CD8-positive, alpha-beta memory T cell (primary cell): Measurements from ENCODE around the gene FMN1. TPM values are rescaled to one million over a fixed set of nuclear protein-coding genes. Genes with fewer than 3 reads are reported as not detected.

Experiments
- CTCF ChIA-PET: fragments of 350-600 bp; sonication (Branson Sonifier 250); formaldehyde crosslinking; loops from one replicate; lab custom pipeline; 2021; ENCODE audit warnings: antibody characterized with exemption; lab: Charles Lee
- POLR2A ChIA-PET: fragments of 350-600 bp; sonication (Branson Sonifier 250); formaldehyde crosslinking; loops from one replicate; lab custom pipeline; 2021; ENCODE audit warnings: antibody characterized with exemption; lab: Charles Lee
- DNase-seq, 5 donors: peaks; one replicate each; pipeline versions ENCODE4 v3.0.0 to v3.0.0-alpha.2; 2020 to 2022; ENCODE audit warnings: mixed read lengths in 1 of 5
- H3K27ac ChIP-seq: one replicate; pipeline ENCODE4 v1.7.0; 2013; ENCODE audit warnings: low read depth, mild to moderate bottlenecking, low read length, moderate library complexity
- H3K27me3 ChIP-seq: 2 replicates; pipeline ENCODE4 v1.7.0; 2013; ENCODE audit warnings: low read length, mild to moderate bottlenecking; ENCODE audit not compliant: insufficient read depth, poor library complexity, severe bottlenecking
- H3K36me3 ChIP-seq: 2 replicates; pipeline ENCODE4 v1.7.0; 2013; ENCODE audit warnings: mild to moderate bottlenecking, low read length, moderate library complexity; ENCODE audit not compliant: insufficient read depth
- H3K4me1 ChIP-seq: 2 replicates; pipeline ENCODE4 v1.7.0; 2013; ENCODE audit warnings: mild to moderate bottlenecking, low read length, moderate library complexity; ENCODE audit not compliant: insufficient read depth
- H3K4me3 ChIP-seq: 2 replicates; pipeline ENCODE4 v1.7.0; 2013; ENCODE audit warnings: mild to moderate bottlenecking, low read length
- H3K9me3 ChIP-seq: 2 replicates; pipeline ENCODE4 v1.7.0; 2013; ENCODE audit warnings: mild to moderate bottlenecking, low read length
- H3K27ac Mint-ChIP-seq, 8 donors: one replicate each; pipeline ENCODE4 v1.8.0; 2020 to 2021; ENCODE audit warnings: mixed read lengths in 8 of 8, mild to moderate bottlenecking in 6 of 8, inconsistent platforms in 3 of 8, moderate library complexity in 3 of 8
- H3K27me3 Mint-ChIP-seq, 2 donors: one replicate each; pipeline ENCODE4 v1.8.0; 2020 to 2021; ENCODE audit warnings: mixed read lengths in 2 of 2, mild to moderate bottlenecking in 1 of 2, moderate library complexity in 1 of 2
- H3K36me3 Mint-ChIP-seq, 3 donors: one replicate each; pipeline ENCODE4 v1.8.0; 2020 to 2021; ENCODE audit warnings: mixed read lengths in 3 of 3, inconsistent platforms in 1 of 3, mild to moderate bottlenecking in 1 of 3
- H3K4me1 Mint-ChIP-seq, 3 donors: one replicate each; pipeline ENCODE4 v1.8.0; 2020 to 2021; ENCODE audit warnings: mixed read lengths in 3 of 3, inconsistent platforms in 1 of 3, mild to moderate bottlenecking in 1 of 3
- H3K4me3 Mint-ChIP-seq, 7 donors: one replicate each; pipeline ENCODE4 v1.8.0; 2020 to 2021; ENCODE audit warnings: mixed read lengths in 7 of 7, mild to moderate bottlenecking in 6 of 7, moderate library complexity in 4 of 7, inconsistent platforms in 2 of 7
- H3K9me3 Mint-ChIP-seq, 5 donors: one replicate each; pipeline ENCODE4 v1.8.0; 2020 to 2022; ENCODE audit warnings: mixed read lengths in 5 of 5, mild to moderate bottlenecking in 3 of 5, moderate library complexity in 2 of 5, inconsistent platforms in 1 of 5
- polyA plus RNA-seq: library from polyadenylated mRNA; unstranded; fragments of 300-500 nt; fragmentation: Illumina TruSeq; gene quantifications from one replicate; pipeline ENCODE4 v1.2.3, GENCODE V29; 2021
- total RNA-seq, 2 experiments: library from RNA; stranded (reverse); gene quantifications; one replicate each; pipeline ENCODE4 v1.2.3, GENCODE V29; 2021

Gene FMN1
- total and polyA plus RNA-seq, 3 experiments from 2014 or later, result 0.09 to 0.24 (median 0.11) TPM

GRCh38 chr15:33099213-33099612 lies 95.3 kb downstream of the FMN1 start:
- CTCF ChIA-PET, result no interaction called here

DNA sequence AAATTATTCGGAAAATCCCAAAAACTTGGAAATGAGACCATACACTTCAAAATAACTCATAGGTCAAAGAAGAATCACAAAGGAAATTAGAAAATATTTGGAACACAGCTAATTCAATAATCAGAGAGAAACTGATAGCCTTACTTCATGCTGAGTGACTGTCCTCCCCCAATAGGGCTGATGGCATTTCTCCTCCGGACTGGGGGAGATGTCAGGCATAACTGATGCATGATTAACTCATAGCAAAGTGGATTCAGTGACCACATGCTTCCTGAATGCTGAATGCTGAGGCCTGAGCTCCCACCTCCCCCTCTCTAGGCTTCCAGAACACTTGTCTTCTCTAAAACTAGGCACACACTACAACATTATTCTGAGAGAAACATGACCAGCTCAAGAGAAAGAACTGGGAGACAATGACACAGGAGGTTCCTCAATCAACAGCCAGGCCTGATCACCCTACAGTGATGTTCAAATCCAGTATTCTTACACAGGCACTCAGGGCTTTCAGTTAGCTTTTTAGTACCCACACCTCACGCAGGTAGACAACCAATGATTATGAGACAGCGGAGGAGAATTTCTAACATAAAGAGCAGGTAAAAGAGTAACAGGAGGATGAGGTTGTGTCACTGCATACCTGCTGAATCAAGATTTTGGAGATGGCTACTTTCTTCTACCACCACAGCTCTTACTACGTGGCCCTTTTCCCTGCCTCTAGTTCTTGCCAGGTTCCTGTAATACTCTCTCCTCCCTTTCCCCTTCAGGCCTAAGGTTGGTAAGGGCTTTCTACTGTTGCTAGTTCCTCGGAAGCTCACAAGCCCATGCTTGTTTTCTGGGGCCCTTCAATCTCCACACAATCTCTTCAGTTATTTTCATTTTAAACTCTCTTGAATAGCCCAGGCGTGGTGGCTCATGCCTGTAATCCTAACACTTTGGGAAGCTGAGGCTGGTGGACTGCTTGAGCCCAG lies 96.1 kb downstream of the FMN1 start:
- CTCF ChIA-PET, result no interaction called here
- H3K4me1 ChIP-seq, result peaks cover 4% of the 10 kb centered on the region

More at GRCh38 chr15:33099213-33099612, 95.3 kb downstream of the FMN1 start:
- H3K4me3 ChIP-seq, result no peak overlapping the region
- H3K27me3 ChIP-seq, result no peaks in the 10 kb centered on the region
- Mint-ChIP-seq H3K27me3 (peaks cover 0 to 2% of the 10 kb centered on the region in 2 donors), H3K4me3 (no peak overlapping the region), H3K9me3 (peaks cover 0 to 6% (median 2%) of the 10 kb centered on the region in 5 donors), H3K4me1 (peaks cover 0 to 23% (median 0%) of the 10 kb centered on the region in 3 donors), H3K36me3 (no peaks in the 10 kb centered on the region), H3K27ac (no peak overlapping the region)
- POLR2A ChIA-PET, result no interaction called here
- DNase-seq, result no peak
- H3K36me3 ChIP-seq, result no peaks in the 10 kb centered on the region
- H3K4me1 ChIP-seq, result peaks cover 11% of the 10 kb centered on the region
- no peaks in the 10 kb centered on the region for H3K9me3 ChIP-seq
- H3K27ac ChIP-seq, result no peak overlapping the region

DNA sequence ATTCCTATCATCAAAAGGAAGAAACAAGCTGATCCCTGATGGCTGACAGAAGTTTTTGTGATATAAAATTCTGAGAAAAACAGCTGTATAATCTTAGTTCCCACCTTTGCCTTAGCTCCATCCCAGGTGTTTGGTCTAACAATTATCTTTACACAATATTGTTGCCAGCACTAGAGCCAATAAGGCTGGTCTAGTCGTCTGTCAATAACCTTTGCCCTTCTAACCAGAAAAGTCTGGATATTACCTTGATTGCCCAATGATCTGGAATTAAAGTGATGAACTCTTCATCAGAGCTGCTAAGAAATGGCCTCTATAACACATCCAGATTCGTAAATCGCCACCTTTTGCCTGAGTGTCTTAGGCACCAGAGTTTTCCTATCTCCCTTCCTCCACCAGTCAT lies 98.4 kb downstream of the FMN1 start:
- Mint-ChIP-seq H3K9me3 (peaks cover 0 to under 1% (median 0%) of the 10 kb centered on the region in 5 donors), H3K4me1 (peaks cover 0 to 30% (median 5%) of the 10 kb centered on the region in 3 donors), H3K27ac (no peak overlapping the region), H3K27me3 (peaks cover 0 to 4% of the 10 kb centered on the region in 2 donors), H3K36me3 (no peaks in the 10 kb centered on the region), H3K4me3 (no peak overlapping the region)
- no peak overlapping the region for H3K4me3 ChIP-seq
- no peaks in the 10 kb centered on the region for H3K27me3 ChIP-seq
- DNase-seq, result no peak
- no peaks in the 10 kb centered on the region for H3K9me3 ChIP-seq
- ChIA-PET POLR2A (interaction anchor here (0.6 kb wide), 1 partner anchor 10 kb away, joined by 3 read pairs; no protein-coding TSS in a partner anchor), CTCF (no interaction called here)
- no peak overlapping the region for H3K27ac ChIP-seq
- H3K36me3 ChIP-seq, result no peaks in the 10 kb centered on the region
- peaks cover 7% of the 10 kb centered on the region for H3K4me1 ChIP-seq

More for the DNA sequence above, 96.1 kb downstream of the FMN1 start:
- H3K4me3 Mint-ChIP-seq, result no peak overlapping the region
- no peaks in the 10 kb centered on the region for H3K36me3 ChIP-seq
- peaks cover 0 to 2% of the 10 kb centered on the region in 2 donors for H3K27me3 Mint-ChIP-seq
- H3K36me3 Mint-ChIP-seq, result no peaks in the 10 kb centered on the region
- H3K9me3 ChIP-seq, result no peaks in the 10 kb centered on the region
- peaks cover 0 to 6% (median 2%) of the 10 kb centered on the region in 5 donors for H3K9me3 Mint-ChIP-seq
- peak overlapping the region in 1 of 8 donors; percentile 28 for H3K27ac Mint-ChIP-seq
- POLR2A ChIA-PET, result no interaction called here
- H3K4me1 Mint-ChIP-seq, result peaks cover 0 to 17% (median 0%) of the 10 kb centered on the region in 3 donors
- H3K27me3 ChIP-seq, result no peaks in the 10 kb centered on the region
- no peak for DNase-seq
- no peak overlapping the region for H3K4me3 ChIP-seq
- no peak overlapping the region for H3K27ac ChIP-seq

- H3K36me3 ChIP-seq, result no peaks in the 10 kb centered on the region
- H3K4me1 Mint-ChIP-seq, result peaks cover 0 to 30% (median 5%) of the 10 kb centered on the region in 3 donors
- CTCF ChIA-PET, result no interaction called here
- no peak overlapping the region for H3K27ac Mint-ChIP-seq
- no peaks in the 10 kb centered on the region for H3K9me3 ChIP-seq
- no peaks in the 10 kb centered on the region for H3K36me3 Mint-ChIP-seq
- no peaks in the 10 kb centered on the region for H3K27me3 ChIP-seq
- no peak overlapping the region for H3K4me3 ChIP-seq
- POLR2A ChIA-PET, result interaction anchor here (0.6 kb wide), 1 partner anchor 9 kb away, joined by 3 read pairs; no protein-coding TSS in a partner anchor
- DNase-seq, result no peak
- no peak overlapping the region for H3K27ac ChIP-seq
- no peaks in the 10 kb centered on the region for H3K9me3 Mint-ChIP-seq
- H3K27me3 Mint-ChIP-seq, result peaks cover 0 to 4% of the 10 kb centered on the region in 2 donors
- H3K4me1 ChIP-seq, result peaks cover 7% of the 10 kb centered on the region
- no peak overlapping the region for H3K4me3 Mint-ChIP-seq
Measured at GRCh38 chr15:33095641-33096040, 98.9 kb downstream of the FMN1 start.

- H3K4me3 Mint-ChIP-seq, result no peak overlapping the region
- DNase-seq, result no peak
- peaks cover 7% of the 10 kb centered on the region for H3K4me1 ChIP-seq
- CTCF ChIA-PET, result no interaction called here
- POLR2A ChIA-PET, result no interaction called here
- H3K4me1 Mint-ChIP-seq, result peaks cover 0 to 32% (median 5%) of the 10 kb centered on the region in 3 donors
- peaks cover 0 to 4% of the 10 kb centered on the region in 2 donors for H3K27me3 Mint-ChIP-seq
- no peak overlapping the region for H3K27ac ChIP-seq
- no peaks in the 10 kb centered on the region for H3K9me3 Mint-ChIP-seq
- H3K27me3 ChIP-seq, result no peaks in the 10 kb centered on the region
- no peaks in the 10 kb centered on the region for H3K9me3 ChIP-seq
- H3K27ac Mint-ChIP-seq, result no peak overlapping the region
- H3K36me3 Mint-ChIP-seq, result no peaks in the 10 kb centered on the region
- no peaks in the 10 kb centered on the region for H3K36me3 ChIP-seq
- H3K4me3 ChIP-seq, result no peak overlapping the region
Measured at GRCh38 chr15:33094336-33094735, 100.2 kb downstream of the FMN1 start.

DNA sequence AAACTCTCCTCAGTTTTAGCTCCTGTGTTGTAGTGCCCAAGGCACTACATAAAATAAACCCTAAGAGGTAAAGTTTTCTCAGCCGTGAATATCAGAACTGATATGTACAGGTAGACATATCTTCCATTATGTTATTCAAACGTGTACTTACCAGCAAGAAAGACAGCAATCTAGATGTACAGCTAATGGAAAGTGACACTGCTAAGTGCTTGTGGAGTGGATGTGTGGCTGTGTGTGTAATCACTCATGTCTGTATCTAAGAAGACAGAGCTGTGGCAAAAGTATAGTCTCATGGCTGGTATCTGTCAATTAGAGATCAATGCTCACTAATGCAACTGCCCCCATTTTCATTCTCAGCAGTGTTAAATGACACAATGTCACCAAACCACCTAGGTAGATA lies 101.3 kb downstream of the FMN1 start:
- Mint-ChIP-seq H3K4me1 (peaks cover 0 to 39% (median 5%) of the 10 kb centered on the region in 3 donors), H3K4me3 (no peak overlapping the region), H3K36me3 (no peaks in the 10 kb centered on the region), H3K27ac (peak overlapping the region in 2 of 8 donors; percentile 51 to 64), H3K27me3 (peaks cover 0 to 2% of the 10 kb centered on the region in 2 donors), H3K9me3 (no peaks in the 10 kb centered on the region)
- Histone ChIP-seq H3K36me3 (no peaks in the 10 kb centered on the region), H3K27me3 (no peaks in the 10 kb centered on the region), H3K4me3 (no peak overlapping the region), H3K4me1 (peaks cover 7% of the 10 kb centered on the region), H3K9me3 (no peaks in the 10 kb centered on the region), H3K27ac (no peak overlapping the region)
- DNase-seq, result no peak
- ChIA-PET CTCF (no interaction called here), POLR2A (no interaction called here)

GRCh38 chr15:33091983-33092693 lies 102.4 kb downstream of the FMN1 start:
- Histone ChIP-seq H3K4me1 (peaks cover 7% of the 10 kb centered on the region), H3K9me3 (no peaks in the 10 kb centered on the region), H3K36me3 (no peaks in the 10 kb centered on the region), H3K27me3 (no peaks in the 10 kb centered on the region), H3K4me3 (no peak overlapping the region), H3K27ac (no peak overlapping the region)
- Mint-ChIP-seq H3K27ac (peak overlapping the region in 5 of 8 donors; percentile 44 to 88 (median 80)), H3K4me1 (peaks cover 0 to 39% (median 5%) of the 10 kb centered on the region in 3 donors), H3K9me3 (no peaks in the 10 kb centered on the region), H3K36me3 (no peaks in the 10 kb centered on the region), H3K27me3 (peaks cover 0 to 2% of the 10 kb centered on the region in 2 donors), H3K4me3 (peak overlapping the region in 4 of 7 donors; percentile 38 to 77 (median 52))
- ChIA-PET POLR2A (no interaction called here), CTCF (no interaction called here)
- peak in 1 of 5 donors; percentile 22 for DNase-seq
